GM12801 (cell line): ENCODE measurements around the gene SETD1B.

Experiments used
- CTCF ChIP-seq: IDR thresholded peaks from one replicate; pipeline ENCODE4 v1.5.1; 2011; ENCODE audit warnings: control low read depth; ENCODE audit not compliant: insufficient read length; ENCODE audit errors: extremely low read depth

The SETD1B gene

GRCh38 chr12:121775501-121775900, 28.3 kb upstream of the SETD1B start:
- no peak for TF ChIP-seq CTCF

- TF ChIP-seq CTCF, result no peak
Measured at GRCh38 chr12:121776190-121777098, 27.4 kb upstream of the SETD1B start.

GRCh38 chr12:121778567-121779421, 25.0 kb upstream of the SETD1B start:
- TF ChIP-seq CTCF, result no peak

- TF ChIP-seq CTCF, result no peak
Measured at GRCh38 chr12:121779422-121779895, 24.4 kb upstream of the SETD1B start.

- no peak for TF ChIP-seq CTCF
Measured at GRCh38 chr12:121780429-121780828, 23.4 kb upstream of the SETD1B start.

- TF ChIP-seq CTCF, result no peak
Measured at GRCh38 chr12:121781484-121781997, 22.3 kb upstream of the SETD1B start.
